H1 (cell line): ENCODE data around the gene OSBP.

Experiments used
- CHD7 ChIP-seq: fragments of 300-600 bp; sonication (generic); IDR thresholded peaks from 2 replicates; pipeline ENCODE4 v1.7.1; 2012; ENCODE audit warnings: low read length, moderate library complexity, mild to moderate bottlenecking, inconsistent platforms; ENCODE audit not compliant: insufficient replicate concordance
- CREB1 ChIP-seq: IDR thresholded peaks from 2 replicates; pipeline ENCODE4 v1.6.1; 2012; ENCODE audit warnings: inconsistent platforms
- CTCF ChIP-seq, 3 experiments: IDR thresholded peaks; 1 replicate in 2 of 3; 2 replicates in 1 of 3; pipeline versions ENCODE4 v1.5.1 to v1.6.1; 2011; ENCODE audit warnings: low read length in 3 of 3, mild to moderate bottlenecking in 3 of 3, inconsistent platforms in 2 of 3, low read depth in 1 of 3, moderate library complexity in 1 of 3; ENCODE audit not compliant: insufficient read depth in 1 of 3; ENCODE audit errors: control extremely low read depth in 1 of 3
- EZH2 ChIP-seq: fragments of 200-600 bp; sonication (generic); IDR thresholded peaks from 2 replicates; pipeline ENCODE4 v1.7.1; 2012; ENCODE audit warnings: low read depth, mild to moderate bottlenecking, moderate library complexity, low read length, inconsistent platforms; ENCODE audit not compliant: severe bottlenecking
- POLR2A ChIP-seq, 2 experiments: IDR thresholded peaks; 1 replicate in 1 of 2; 2 replicates in 1 of 2; pipeline ENCODE4 v1.6.1; 2011; ENCODE audit warnings: low read depth in 2 of 2, low read length in 2 of 2, mild to moderate bottlenecking in 2 of 2; ENCODE audit errors: control extremely low read depth in 1 of 2
- POLR2AphosphoS5 ChIP-seq: IDR thresholded peaks from 2 replicates; pipeline ENCODE4 v1.6.1; 2011; ENCODE audit warnings: low read depth, low read length
- RAD21 ChIP-seq, 2 experiments: IDR thresholded peaks in 1 of 2; conservative IDR thresholded peaks in 1 of 2; 2 replicates each; pipeline ENCODE4 v1.6.1; 2011; ENCODE audit warnings: low read depth in 2 of 2, low read length in 2 of 2, improper control_type of control experiment in 1 of 2, inconsistent platforms in 1 of 2, mild to moderate bottlenecking in 1 of 2, moderate library complexity in 1 of 2
- RXRA ChIP-seq: IDR thresholded peaks from 2 replicates; pipeline ENCODE4 v1.6.1; 2011; ENCODE audit warnings: low read depth, mild to moderate bottlenecking, low read length, moderate library complexity; ENCODE audit not compliant: insufficient read depth
- TEAD4 ChIP-seq: IDR thresholded peaks from 2 replicates; pipeline ENCODE4 v1.6.1; 2012; ENCODE audit warnings: low read depth, low read length, inconsistent platforms, mixed read lengths
- YY1 ChIP-seq: IDR thresholded peaks from 2 replicates; pipeline ENCODE4 v1.6.1; 2011; ENCODE audit warnings: low read depth, mild to moderate bottlenecking, low read length
- ZNF274 ChIP-seq: IDR thresholded peaks from 2 replicates; pipeline ENCODE4 v1.7.0; 2012; ENCODE audit warnings: low read length, borderline replicate concordance; ENCODE audit errors: extremely low read depth
- TF ChIP-seq, protein P1 (sequence below): IDR thresholded peaks from 2 replicates; pipeline ENCODE4 v1.6.1; 2012; ENCODE audit warnings: inconsistent platforms

GRCh38 chr11:59600636-59601035 lies 14.9 kb downstream of the OSBP start:
- TF ChIP-seq CTCF (IDR thresholded peaks at IDR 0.05; ENCODE audit: control extremely low read depth in 1 of 3, insufficient read depth in 1 of 3, low read depth in 1 of 3, low read length in 3 of 3) (no peak), POLR2AphosphoS5 (no peak), POLR2A (IDR thresholded peaks at IDR 0.05; ENCODE audit: control extremely low read depth in 1 of 2, low read depth in 2 of 2, low read length in 2 of 2) (no peak), RAD21 (IDR thresholded peaks at IDR 0.05 in 1 of 2, conservative IDR thresholded peaks at IDR 0.05 in 1 of 2; ENCODE audit: low read depth in 2 of 2, low read length in 2 of 2) (no peak), EZH2 (no peak), CREB1 (no peak), TEAD4 (no peak), RXRA (no peak), YY1 (no peak), ZNF274 (no peak), CHD7 (no peak)
- TF ChIP-seq, protein P1, sequence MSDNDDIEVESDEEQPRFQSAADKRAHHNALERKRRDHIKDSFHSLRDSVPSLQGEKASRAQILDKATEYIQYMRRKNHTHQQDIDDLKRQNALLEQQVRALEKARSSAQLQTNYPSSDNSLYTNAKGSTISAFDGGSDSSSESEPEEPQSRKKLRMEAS: no peak
